IgD-negative memory B cell (primary cell): ENCODE results near the gene SUSD1. TPM values are rescaled to one million over a fixed set of nuclear protein-coding genes. Genes with fewer than 3 reads are reported as not detected.

Experiments
- H3K27ac Mint-ChIP-seq, 3 donors: one replicate each; pipeline ENCODE4 v1.8.0; 2020 to 2022; ENCODE audit warnings: mild to moderate bottlenecking in 3 of 3, mixed read lengths in 3 of 3, moderate library complexity in 1 of 3
- H3K27me3 Mint-ChIP-seq: one replicate; pipeline ENCODE4 v1.8.0; 2021; ENCODE audit warnings: mixed read lengths
- H3K36me3 Mint-ChIP-seq: one replicate; pipeline ENCODE4 v1.8.0; 2020; ENCODE audit warnings: mild to moderate bottlenecking, mixed read lengths
- H3K4me1 Mint-ChIP-seq, 3 donors: one replicate each; pipeline ENCODE4 v1.8.0; 2020 to 2022; ENCODE audit warnings: mixed read lengths in 3 of 3, mild to moderate bottlenecking in 1 of 3
- H3K4me3 Mint-ChIP-seq, 4 donors: one replicate each; pipeline ENCODE4 v1.8.0; 2020 to 2022; ENCODE audit warnings: mild to moderate bottlenecking in 4 of 4, mixed read lengths in 4 of 4, moderate library complexity in 3 of 4
- H3K9me3 Mint-ChIP-seq, 3 donors: one replicate each; pipeline ENCODE4 v1.8.0; 2020 to 2021; ENCODE audit warnings: mixed read lengths in 3 of 3, mild to moderate bottlenecking in 1 of 3
- polyA plus RNA-seq: library from polyadenylated mRNA; unstranded; fragments of 300-500 nt; fragmentation: Illumina TruSeq; gene quantifications from one replicate; pipeline ENCODE4 v1.2.3, GENCODE V29; 2021

Gene SUSD1
- polyA plus RNA-seq, 1 donor from 2014 or later: 3.4 TPM

DNA sequence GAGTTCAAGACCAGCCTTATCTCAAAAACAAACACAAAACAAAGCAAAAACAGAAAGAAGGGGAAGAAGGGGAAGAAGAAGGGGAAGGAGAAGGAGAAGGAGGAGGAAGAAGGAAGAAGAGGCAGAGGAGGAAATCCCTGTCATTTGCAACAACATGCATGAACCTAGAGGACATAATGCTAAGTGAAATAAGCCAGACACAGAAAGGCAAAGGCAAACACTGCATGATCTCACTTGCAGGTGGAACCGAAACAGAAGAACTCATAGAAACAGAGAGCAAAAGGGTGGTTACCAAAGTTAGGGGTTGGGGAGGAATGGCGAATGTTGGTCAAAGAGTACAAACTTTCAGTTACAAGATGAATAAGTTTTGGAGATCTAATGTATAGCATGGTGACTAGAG, 143.1 kb downstream of the SUSD1 start:
- no peaks in the 10 kb centered on the region for H3K27me3 Mint-ChIP-seq
- H3K9me3 Mint-ChIP-seq: peaks cover 0 to 3% (median 0%) of the 10 kb centered on the region in 3 donors
- H3K36me3 Mint-ChIP-seq: no peaks in the 10 kb centered on the region
- H3K27ac Mint-ChIP-seq: peak overlapping the region; percentile 79 to 98 (median 79)
- peak overlapping the region; percentile 18 to 69 (median 37) for H3K4me3 Mint-ChIP-seq
- peaks cover 69 to 76% (median 75%) of the 10 kb centered on the region in 3 donors for H3K4me1 Mint-ChIP-seq

DNA sequence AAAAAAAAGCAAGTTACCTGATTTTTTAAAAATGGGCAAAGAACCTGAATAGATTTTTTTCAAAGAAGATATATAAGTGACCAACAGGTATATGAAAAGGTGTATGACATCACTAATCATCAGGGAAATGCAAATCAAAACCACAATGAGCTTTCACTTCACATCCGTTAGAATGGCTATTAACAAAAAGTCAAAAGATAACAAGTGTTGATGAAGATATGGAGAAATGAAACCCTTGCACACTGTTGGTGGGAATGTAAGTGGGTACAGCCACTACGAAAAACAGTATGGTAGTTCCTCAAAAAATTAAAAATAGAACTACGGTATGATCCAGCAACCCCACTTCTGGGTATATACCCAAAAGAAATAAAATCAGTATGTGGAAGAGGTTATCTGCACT, 143.7 kb downstream of the SUSD1 start:
- Mint-ChIP-seq H3K27me3 (no peaks in the 10 kb centered on the region), H3K9me3 (peaks cover 0 to 3% (median 0%) of the 10 kb centered on the region in 3 donors), H3K4me3 (peak overlapping the region; percentile 18 to 69 (median 37)), H3K4me1 (peaks cover 68 to 74% (median 71%) of the 10 kb centered on the region in 3 donors), H3K27ac (peak overlapping the region; percentile 79 to 98 (median 79)), H3K36me3 (no peaks in the 10 kb centered on the region)

DNA sequence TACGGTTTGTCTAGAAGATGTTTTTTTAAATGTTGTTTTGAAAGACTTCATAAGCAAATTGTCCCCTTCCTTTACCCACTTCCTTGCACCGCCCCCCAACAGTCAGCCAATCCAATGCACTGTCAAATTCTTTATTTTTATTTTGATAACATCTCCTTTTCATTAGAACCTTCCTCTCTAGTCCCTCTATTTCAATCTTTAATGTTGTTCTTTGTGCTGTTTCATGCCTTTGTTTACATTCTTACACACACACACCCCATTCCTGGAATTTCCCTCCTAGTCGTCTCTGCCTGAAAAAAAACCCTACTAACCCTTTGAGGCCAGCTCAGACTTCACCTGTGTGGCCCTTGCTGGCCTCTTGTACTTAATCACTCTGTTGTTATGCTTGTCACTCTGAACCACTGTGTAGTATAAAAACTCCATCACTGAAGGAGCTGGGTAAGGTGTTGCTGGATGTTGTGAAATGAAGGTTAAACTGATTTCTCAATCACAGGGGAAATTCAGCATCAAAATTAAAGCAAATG, 145.1 kb downstream of the SUSD1 start:
- H3K9me3 Mint-ChIP-seq: peaks cover 0 to 3% (median 0%) of the 10 kb centered on the region in 3 donors
- peaks cover 58 to 64% (median 60%) of the 10 kb centered on the region in 3 donors for H3K4me1 Mint-ChIP-seq
- H3K27ac Mint-ChIP-seq: peak overlapping the region; percentile 79 to 98 (median 91)
- H3K36me3 Mint-ChIP-seq: no peaks in the 10 kb centered on the region
- H3K4me3 Mint-ChIP-seq: peak overlapping the region; percentile 21 to 93 (median 62)
- H3K27me3 Mint-ChIP-seq: no peaks in the 10 kb centered on the region

DNA sequence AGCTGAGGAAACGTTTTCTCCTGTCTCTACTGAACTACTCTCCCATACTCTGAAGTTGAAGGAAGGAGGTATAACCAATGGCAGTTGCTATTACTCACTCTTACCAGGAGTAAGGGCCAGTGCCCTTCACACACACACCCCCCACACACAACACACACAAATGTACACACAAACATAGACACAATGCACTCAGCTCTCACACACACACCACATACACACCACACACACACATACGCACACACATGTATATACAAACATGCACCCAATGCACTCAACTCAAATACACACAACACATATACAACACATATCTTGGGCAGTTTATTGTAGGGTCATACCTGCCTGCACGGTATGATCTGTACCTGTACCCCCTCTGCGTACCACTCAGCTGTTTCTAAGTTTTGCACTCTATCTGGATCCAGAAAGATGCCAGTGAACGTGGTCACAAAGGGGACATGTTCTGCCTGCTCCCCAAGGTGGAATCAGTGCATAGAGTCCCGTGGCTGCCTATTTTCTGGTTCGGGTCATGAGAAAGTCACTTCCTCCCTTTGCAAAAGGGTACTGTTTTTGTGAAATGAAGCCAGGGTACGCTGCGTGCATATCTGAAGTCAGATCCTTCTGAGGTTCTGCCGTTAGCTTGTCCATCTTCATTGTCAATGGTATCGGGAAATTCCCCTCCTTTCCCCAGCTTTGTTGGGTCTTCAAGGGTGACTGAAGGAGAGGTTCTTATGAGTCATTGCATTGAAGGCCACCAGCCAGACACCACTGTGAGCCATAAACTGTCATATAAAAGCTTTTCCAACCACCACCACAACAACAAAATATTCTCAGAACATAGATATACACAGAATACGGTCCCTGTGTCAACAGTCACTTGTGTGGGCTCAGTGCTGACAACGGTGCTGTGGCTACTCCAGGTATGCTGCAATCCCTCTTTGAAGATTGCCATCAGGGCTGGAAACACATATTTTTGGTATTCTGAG, 146.6 kb downstream of the SUSD1 start:
- Mint-ChIP-seq H3K4me3 (peak overlapping the region; percentile 10 to 83 (median 35)), H3K27me3 (no peaks in the 10 kb centered on the region), H3K36me3 (no peaks in the 10 kb centered on the region), H3K27ac (peak overlapping the region; percentile 33 to 86 (median 75)), H3K4me1 (peaks cover 46 to 50% (median 49%) of the 10 kb centered on the region in 3 donors), H3K9me3 (peaks cover 0 to 3% (median 0%) of the 10 kb centered on the region in 3 donors)

DNA sequence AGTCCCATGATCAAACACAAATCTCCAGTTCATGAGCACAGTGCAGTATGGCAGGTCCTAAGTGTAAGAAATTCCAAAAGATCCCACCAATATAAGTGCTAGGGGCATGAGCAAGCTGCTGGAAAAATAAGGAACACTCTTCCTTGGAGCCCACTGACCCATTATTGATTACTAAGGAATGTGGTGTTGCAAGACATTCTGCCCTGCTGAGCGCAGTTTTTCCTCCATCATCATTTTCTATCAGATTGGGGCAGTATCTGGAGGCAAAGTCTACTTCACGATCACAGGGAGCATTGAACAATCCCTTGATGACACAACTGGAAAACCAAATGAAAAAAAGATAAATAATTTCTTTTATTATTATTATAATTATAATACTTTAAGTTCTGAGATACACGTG, 149.2 kb downstream of the SUSD1 start:
- Mint-ChIP-seq H3K4me3 (no peak overlapping the region), H3K27ac (peak overlapping the region in 1 of 3 donors; percentile 53), H3K36me3 (no peaks in the 10 kb centered on the region), H3K4me1 (peaks cover 25 to 47% (median 32%) of the 10 kb centered on the region in 3 donors), H3K27me3 (no peaks in the 10 kb centered on the region), H3K9me3 (no peaks in the 10 kb centered on the region)

DNA sequence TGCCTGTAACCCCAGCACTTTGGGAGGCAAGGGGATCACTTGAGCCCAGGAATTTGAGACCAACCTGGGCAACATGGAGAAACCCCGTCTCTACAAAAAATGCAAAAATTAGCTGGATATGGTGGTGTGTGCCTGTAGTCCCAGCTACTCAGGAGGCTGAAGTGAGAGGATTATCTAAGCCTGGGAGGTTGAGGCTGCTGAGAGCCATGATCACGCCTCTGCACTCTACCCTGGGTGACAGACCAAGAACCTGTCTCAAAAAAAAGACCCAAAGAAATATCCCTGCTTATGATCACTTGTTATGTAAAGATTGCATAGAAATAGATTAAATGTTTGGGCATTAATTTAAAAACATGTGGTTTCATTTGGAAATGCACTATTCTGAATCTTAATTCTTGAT, 153.4 kb downstream of the SUSD1 start:
- no peak overlapping the region for H3K27ac Mint-ChIP-seq
- H3K27me3 Mint-ChIP-seq: no peaks in the 10 kb centered on the region
- no peak overlapping the region for H3K4me3 Mint-ChIP-seq

DNA sequence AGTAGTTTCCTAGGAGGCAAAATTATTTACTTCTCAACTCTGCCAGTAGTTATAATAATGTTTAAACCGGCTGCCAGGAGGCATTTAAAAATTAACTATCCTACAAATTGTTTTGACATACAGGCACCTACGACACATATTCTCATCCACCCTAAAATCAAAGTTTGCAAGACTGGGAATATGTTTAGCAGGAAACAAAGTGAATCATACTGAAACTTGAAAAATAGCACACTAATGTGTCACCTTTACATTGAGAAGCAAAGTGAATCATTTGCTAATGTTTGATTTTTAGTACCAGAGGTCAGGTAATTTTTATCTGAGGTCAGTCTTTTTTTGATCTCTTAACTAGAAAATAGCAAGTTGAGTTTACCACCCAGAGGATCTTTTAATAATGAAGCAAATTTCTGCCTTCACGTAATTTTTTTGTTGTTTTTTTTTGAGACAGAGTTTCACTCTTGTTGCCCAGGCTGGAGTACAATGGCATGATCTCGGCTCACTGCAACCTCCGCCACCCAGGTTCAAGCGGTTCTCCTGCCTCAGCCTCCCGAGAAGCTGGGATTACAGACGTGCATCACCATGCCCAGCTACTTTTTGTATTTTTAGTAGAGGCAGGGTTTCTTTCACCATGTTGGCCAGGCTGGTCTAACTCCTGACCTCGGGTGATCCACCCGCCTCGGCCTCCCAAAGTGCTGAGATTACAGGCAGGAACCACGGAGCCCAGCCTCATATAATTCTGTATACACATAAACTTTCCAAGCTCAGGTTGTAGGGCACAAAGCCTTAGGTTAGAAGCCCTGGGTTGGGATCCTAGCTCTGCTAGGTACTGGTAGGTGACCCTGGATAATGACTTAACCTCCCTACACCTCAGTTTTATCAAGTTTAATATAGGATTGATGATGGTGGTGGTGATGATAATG, 154.2 kb downstream of the SUSD1 start:
- H3K9me3 Mint-ChIP-seq: no peaks in the 10 kb centered on the region
- H3K36me3 Mint-ChIP-seq: no peaks in the 10 kb centered on the region
- H3K27me3 Mint-ChIP-seq: no peaks in the 10 kb centered on the region
- H3K27ac Mint-ChIP-seq: peak overlapping the region in 1 of 3 donors; percentile 65
- H3K4me1 Mint-ChIP-seq: peaks cover 13 to 31% (median 16%) of the 10 kb centered on the region in 3 donors
- H3K4me3 Mint-ChIP-seq: peak overlapping the region in 1 of 4 donors; percentile 63

More for the DNA sequence above, 153.4 kb downstream of the SUSD1 start:
- Mint-ChIP-seq H3K36me3 (no peaks in the 10 kb centered on the region), H3K9me3 (no peaks in the 10 kb centered on the region), H3K4me1 (peaks cover 13 to 31% (median 16%) of the 10 kb centered on the region in 3 donors)

DNA sequence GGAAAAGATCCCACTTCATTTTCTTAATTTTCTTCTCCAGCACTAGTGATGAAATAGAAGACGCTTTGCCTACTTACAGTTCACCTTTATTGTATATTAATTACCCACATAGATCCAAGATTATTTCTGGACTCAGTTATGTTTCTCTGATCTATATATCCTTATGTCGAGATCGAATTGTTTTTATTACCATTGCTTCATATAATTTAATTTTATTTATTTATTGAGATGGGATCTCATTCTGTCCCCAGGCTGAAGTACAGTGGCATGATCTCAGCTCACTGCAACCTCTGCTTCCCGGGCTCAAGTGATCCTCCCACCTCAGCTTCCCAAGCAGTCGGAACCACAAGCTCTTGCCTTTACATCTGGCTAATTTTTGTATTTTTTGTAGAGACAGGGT, 157.2 kb downstream of the SUSD1 start:
- H3K4me3 Mint-ChIP-seq: no peak overlapping the region
- peaks cover 25 to 50% (median 31%) of the 10 kb centered on the region in 3 donors for H3K4me1 Mint-ChIP-seq
- no peak overlapping the region for H3K27ac Mint-ChIP-seq

DNA sequence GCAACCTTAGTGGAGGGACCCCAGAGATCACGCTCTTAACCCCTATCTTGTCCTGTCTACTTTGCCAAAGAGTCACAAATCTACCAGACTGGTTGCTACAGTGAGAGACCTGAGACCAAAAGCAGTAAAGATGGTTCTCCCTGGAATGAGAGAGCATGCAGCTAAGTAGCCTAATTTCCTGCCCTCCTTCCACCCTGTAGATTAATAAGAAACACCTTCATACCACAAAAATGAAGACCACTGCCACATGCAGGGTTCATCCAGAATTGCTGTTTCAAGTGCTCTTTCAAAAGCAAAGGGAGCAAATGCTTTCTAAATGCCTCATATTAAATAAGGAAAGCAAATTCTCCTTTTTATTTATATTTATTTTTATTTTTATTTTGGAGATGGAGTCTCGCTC, 159.4 kb downstream of the SUSD1 start:
- H3K27ac Mint-ChIP-seq: no peak overlapping the region

More for the DNA sequence above, 157.2 kb downstream of the SUSD1 start:
- no peaks in the 10 kb centered on the region for H3K9me3 Mint-ChIP-seq
- no peaks in the 10 kb centered on the region for H3K36me3 Mint-ChIP-seq
- no peaks in the 10 kb centered on the region for H3K27me3 Mint-ChIP-seq

DNA sequence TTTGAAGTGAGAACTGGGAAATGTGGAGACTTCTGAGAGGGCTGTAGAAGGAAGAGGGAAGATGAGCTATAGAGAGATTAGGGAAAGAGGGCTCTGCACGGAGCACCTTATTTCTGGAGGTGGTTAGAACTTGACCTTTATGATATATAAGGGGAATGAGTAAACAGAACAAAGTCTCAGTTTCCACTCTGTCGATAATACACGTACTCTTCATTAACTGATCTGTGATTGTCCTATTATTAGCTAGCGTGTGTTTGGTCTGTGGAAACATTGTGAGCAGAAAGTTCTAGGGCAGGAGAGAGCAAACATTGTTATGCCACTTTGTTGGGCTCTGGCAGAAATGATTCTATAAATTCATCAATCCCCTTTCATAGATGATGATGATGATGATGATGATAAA, 159.9 kb downstream of the SUSD1 start:
- Mint-ChIP-seq H3K36me3 (no peaks in the 10 kb centered on the region), H3K4me3 (peak overlapping the region in 1 of 4 donors; percentile 9), H3K27ac (no peak overlapping the region), H3K9me3 (no peaks in the 10 kb centered on the region), H3K4me1 (peaks cover 34 to 51% (median 37%) of the 10 kb centered on the region in 3 donors), H3K27me3 (no peaks in the 10 kb centered on the region)

More for the DNA sequence above, 159.4 kb downstream of the SUSD1 start:
- no peaks in the 10 kb centered on the region for H3K27me3 Mint-ChIP-seq
- no peaks in the 10 kb centered on the region for H3K36me3 Mint-ChIP-seq
- peaks cover 39 to 54% (median 39%) of the 10 kb centered on the region in 3 donors for H3K4me1 Mint-ChIP-seq
- no peak overlapping the region for H3K4me3 Mint-ChIP-seq
- H3K9me3 Mint-ChIP-seq: no peaks in the 10 kb centered on the region

DNA sequence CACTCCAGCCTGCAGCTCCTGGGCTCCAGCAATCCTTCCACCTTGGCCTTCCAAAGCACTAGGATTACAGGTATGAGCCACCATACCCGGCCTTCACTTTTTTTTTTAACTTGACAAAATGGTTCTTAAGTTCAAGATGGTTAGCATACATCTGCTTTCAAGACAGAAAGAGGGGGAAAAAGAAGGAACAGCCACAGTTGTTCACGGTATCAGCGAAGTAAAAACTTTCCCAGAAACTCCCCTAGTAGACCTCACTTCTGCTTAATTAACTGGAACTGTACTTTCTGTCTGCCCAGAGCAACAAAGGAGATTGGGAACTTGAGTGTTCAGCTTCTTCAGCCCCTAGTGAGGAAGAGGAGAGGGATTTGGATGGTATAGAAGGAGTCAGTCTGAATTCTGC, 161.8 kb downstream of the SUSD1 start:
- peak overlapping the region in 2 of 4 donors; percentile 44 to 67 for H3K4me3 Mint-ChIP-seq
- H3K27me3 Mint-ChIP-seq: no peaks in the 10 kb centered on the region
- peaks cover 36 to 50% (median 36%) of the 10 kb centered on the region in 3 donors for H3K4me1 Mint-ChIP-seq
- peak overlapping the region in 1 of 3 donors; percentile 9 for H3K27ac Mint-ChIP-seq
- no peaks in the 10 kb centered on the region for H3K9me3 Mint-ChIP-seq
- no peaks in the 10 kb centered on the region for H3K36me3 Mint-ChIP-seq

DNA sequence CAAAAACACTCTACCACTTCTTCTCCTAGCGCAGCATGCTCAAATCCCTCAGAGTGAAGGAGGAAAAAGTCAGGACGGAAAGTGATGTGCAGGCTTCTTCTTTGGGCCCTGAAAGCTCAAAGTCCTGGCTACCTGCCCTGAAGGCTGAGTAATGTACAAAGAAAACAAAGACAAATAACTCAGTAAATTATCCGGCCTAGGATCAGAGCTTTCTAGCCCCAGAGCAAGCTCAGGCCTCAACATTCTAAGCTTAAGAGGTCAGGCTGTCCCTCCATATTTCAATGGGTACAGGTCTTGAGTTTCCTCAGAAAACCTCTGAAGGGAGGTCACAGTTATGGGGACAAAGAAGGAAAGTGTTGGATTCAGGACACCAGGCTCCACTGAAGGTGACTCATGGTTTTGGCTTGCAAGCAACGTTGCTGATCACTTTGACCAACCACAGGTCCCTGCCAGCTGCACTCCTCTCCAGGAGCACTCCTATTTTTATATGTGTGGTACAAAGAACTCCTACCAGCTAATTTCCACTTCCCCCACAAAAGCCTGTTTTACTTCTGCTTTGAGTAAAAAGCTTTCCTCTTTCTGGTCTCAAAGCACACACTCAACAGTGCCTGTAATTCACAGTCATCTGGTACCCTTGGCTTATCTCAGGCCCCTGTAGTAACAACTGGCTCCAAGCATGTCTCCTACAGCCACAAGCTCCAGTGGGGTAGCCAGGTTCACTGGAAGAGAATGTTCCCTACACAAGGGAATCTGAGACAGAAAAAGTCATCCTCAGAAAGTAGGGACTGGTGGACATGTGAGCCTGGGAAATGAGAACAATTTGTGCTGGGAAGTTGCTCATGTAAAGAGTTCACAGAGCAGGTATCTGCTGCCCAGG, 162.8 kb downstream of the SUSD1 start:
- Mint-ChIP-seq H3K36me3 (no peaks in the 10 kb centered on the region), H3K4me3 (peak overlapping the region in 3 of 4 donors; percentile 11 to 82 (median 44)), H3K27me3 (no peaks in the 10 kb centered on the region), H3K27ac (peak overlapping the region; percentile 25 to 74 (median 72)), H3K9me3 (no peaks in the 10 kb centered on the region), H3K4me1 (peaks cover 39 to 55% (median 40%) of the 10 kb centered on the region in 3 donors)

DNA sequence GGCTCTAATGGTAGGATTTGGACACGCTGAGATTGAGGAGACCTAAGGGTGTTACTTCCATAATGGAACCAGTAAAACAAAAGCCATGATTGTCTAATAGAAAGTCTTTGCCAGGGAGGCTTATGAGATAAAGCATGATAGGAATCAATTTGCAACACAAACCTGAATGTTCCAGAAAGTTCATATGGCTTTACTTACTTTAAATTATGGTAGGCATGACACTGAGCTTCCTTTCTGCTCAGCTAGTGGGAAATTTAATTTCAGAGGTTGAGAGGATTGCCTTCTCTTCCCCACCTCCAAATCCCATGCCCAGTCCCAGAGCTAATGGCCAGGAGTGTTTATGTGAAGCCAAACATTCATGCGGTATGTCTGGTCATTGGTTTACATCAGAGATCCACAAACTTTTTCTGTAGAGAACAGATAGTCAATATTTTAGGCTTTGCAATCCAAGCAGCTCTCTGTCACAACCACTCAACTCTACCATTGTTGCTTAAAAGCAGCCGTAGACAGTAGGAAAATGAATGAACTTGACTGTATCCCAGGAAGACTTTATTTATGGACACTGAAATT, 164.0 kb downstream of the SUSD1 start:
- peak overlapping the region in 1 of 4 donors; percentile 23 for H3K4me3 Mint-ChIP-seq
- H3K27ac Mint-ChIP-seq: no peak overlapping the region

More for the DNA sequence above, 164.0 kb downstream of the SUSD1 start:
- no peaks in the 10 kb centered on the region for H3K36me3 Mint-ChIP-seq
- peaks cover 37 to 55% (median 40%) of the 10 kb centered on the region in 3 donors for H3K4me1 Mint-ChIP-seq
- no peaks in the 10 kb centered on the region for H3K9me3 Mint-ChIP-seq
- no peaks in the 10 kb centered on the region for H3K27me3 Mint-ChIP-seq
